IMR-90 (cell line): Measurements from ENCODE around the gene SNX6. TPM values are rescaled to one million over a fixed set of nuclear protein-coding genes. Genes with fewer than 3 reads are reported as not detected.

Experiments
- ATAC-seq: fragments of 200-7000 bp; cut with Tn5 transposase; 2 replicates; pipeline ENCODE4 v1.9.1; 2020; ENCODE audit warnings: low read depth, mild to moderate bottlenecking, moderate library complexity
- BruUV-seq: library from RNA; stranded (reverse); fragments of 400-500 nt; replicated peaks from 2 replicates; lab custom pipeline; 2021; lab: Mats Ljungman, UMichigan
- CTCF ChIA-PET: fragments of 300-600 bp; formaldehyde crosslinking; extraction: SDS; loops from one replicate; lab custom pipeline; 2021; ENCODE audit warnings: antibody characterized with exemption; lab: Yijun Ruan, JAX
- POLR2A ChIA-PET: fragments of 300-600 bp; sonication (Branson Sonifier 250); formaldehyde crosslinking; loops from one replicate; lab custom pipeline; 2022; ENCODE audit warnings: antibody characterized with exemption; ENCODE audit not compliant: unreplicated experiment; lab: Charles Lee
- DNase-seq: peaks from one replicate; pipeline ENCODE4 v3.0.0; 2013
- H2AFZ ChIP-seq: replicated peaks from 2 replicates; pipeline ENCODE3; 2013; ENCODE audit warnings: low read length, mild to moderate bottlenecking; ENCODE audit not compliant: poor library complexity
- H2AK5ac ChIP-seq: 2 replicates; pipeline ENCODE4 v1.6.1; 2013; ENCODE audit warnings: low read depth, low read length, inconsistent platforms
- H2AK9ac ChIP-seq: replicated peaks from 2 replicates; pipeline ENCODE3; 2013; ENCODE audit warnings: mild to moderate bottlenecking, low read depth, low read length, moderate library complexity; ENCODE audit not compliant: poor library complexity
- H2BK120ac ChIP-seq: 2 replicates; pipeline ENCODE4 v1.6.1; 2013; ENCODE audit warnings: low read depth, low read length, inconsistent platforms
- H2BK15ac ChIP-seq: 3 replicates; pipeline ENCODE4 v1.6.1; 2013; ENCODE audit warnings: low read depth, low read length, inconsistent platforms
- H2BK20ac ChIP-seq: 2 replicates; pipeline ENCODE4 v1.6.1; 2013; ENCODE audit warnings: low read depth, mild to moderate bottlenecking, inconsistent platforms, low read length, moderate library complexity
- H2BK5ac ChIP-seq: 2 replicates; pipeline ENCODE4 v1.6.1; 2013; ENCODE audit warnings: mild to moderate bottlenecking, low read depth, low read length, inconsistent platforms; ENCODE audit not compliant: poor library complexity, severe bottlenecking
- H3K14ac ChIP-seq: replicated peaks from 2 replicates; pipeline ENCODE4 v1.6.1; 2013; ENCODE audit warnings: low read depth, low read length, inconsistent platforms
- H3K18ac ChIP-seq: 2 replicates; pipeline ENCODE4 v1.6.1; 2013; ENCODE audit warnings: low read depth, low read length, control low read depth
- H3K23ac ChIP-seq: 2 replicates; pipeline ENCODE4 v1.6.1; 2013; ENCODE audit warnings: low read depth, low read length, inconsistent platforms
- H3K27ac ChIP-seq: 2 replicates; pipeline ENCODE4 v1.5.1; 2013; ENCODE audit warnings: mild to moderate bottlenecking, control low read depth, low read length; ENCODE audit not compliant: insufficient read depth
- H3K27me3 ChIP-seq: 2 replicates; pipeline ENCODE4 v1.6.1; 2013; ENCODE audit warnings: low read length; ENCODE audit not compliant: control insufficient read depth, insufficient read depth
- H3K36me3 ChIP-seq: 2 replicates; pipeline ENCODE4 v1.6.1; 2013; ENCODE audit warnings: low read length, mixed read lengths; ENCODE audit not compliant: control insufficient read depth, insufficient read depth
- H3K4ac ChIP-seq: 2 replicates; pipeline ENCODE4 v1.6.1; 2013; ENCODE audit warnings: low read depth, low read length, inconsistent platforms
- H3K4me1 ChIP-seq: 2 replicates; pipeline ENCODE4 v1.6.1; 2013; ENCODE audit warnings: low read length, mixed read lengths; ENCODE audit not compliant: control insufficient read depth, insufficient read depth
- H3K4me2 ChIP-seq: 2 replicates; pipeline ENCODE4 v1.6.1; 2013; ENCODE audit warnings: low read depth, mild to moderate bottlenecking, control low read depth, low read length, moderate library complexity
- H3K4me3 ChIP-seq: 2 replicates; pipeline ENCODE4 v1.5.1; 2013; ENCODE audit warnings: low read depth, mild to moderate bottlenecking, control low read depth, low read length, moderate library complexity; ENCODE audit not compliant: insufficient read depth
- H3K56ac ChIP-seq: 2 replicates; pipeline ENCODE4 v1.6.1; 2013; ENCODE audit warnings: low read length, inconsistent platforms; ENCODE audit not compliant: insufficient read depth; ENCODE audit errors: extremely low read depth
- H3K79me1 ChIP-seq, 2 experiments: 2 replicates each; pipeline ENCODE4 v1.6.1; 2013; ENCODE audit warnings: low read length in 2 of 2, inconsistent platforms in 1 of 2, low read depth in 1 of 2
- H3K9ac ChIP-seq: 2 replicates; pipeline ENCODE4 v1.6.1; 2013; ENCODE audit warnings: low read depth, low read length, control low read depth
- H3K9me1 ChIP-seq: 2 replicates; pipeline ENCODE4 v1.6.1; 2013; ENCODE audit warnings: low read length, inconsistent platforms; ENCODE audit not compliant: insufficient read depth
- H3K9me3 ChIP-seq: 2 replicates; pipeline ENCODE4 v1.6.1; 2013; ENCODE audit warnings: low read length; ENCODE audit not compliant: control insufficient read depth, insufficient read depth
- H4K20me1 ChIP-seq: 2 replicates; pipeline ENCODE4 v1.6.1; 2013; ENCODE audit warnings: low read length, inconsistent platforms; ENCODE audit not compliant: insufficient read depth
- H4K5ac ChIP-seq: 2 replicates; pipeline ENCODE4 v1.6.1; 2013; ENCODE audit warnings: mild to moderate bottlenecking, low read depth, low read length, control low read depth
- H4K8ac ChIP-seq, 2 experiments: 2 replicates each; pipeline ENCODE4 v1.6.1; 2013; ENCODE audit warnings: low read depth in 2 of 2, low read length in 2 of 2, control low read depth in 1 of 2, inconsistent platforms in 1 of 2
- H4K91ac ChIP-seq: 2 replicates; pipeline ENCODE4 v1.6.1; 2013; ENCODE audit warnings: low read depth, low read length, inconsistent platforms; ENCODE audit not compliant: insufficient read depth
- CEBPB ChIP-seq: IDR thresholded peaks from 2 replicates; pipeline ENCODE4 v1.6.1; 2012; ENCODE audit warnings: low read depth, low read length, improper control_type of control experiment
- CHD1 ChIP-seq: IDR thresholded peaks from 2 replicates; pipeline ENCODE4 v1.6.1; 2012; ENCODE audit warnings: low read depth, low read length, improper control_type of control experiment
- CTCF ChIP-seq: conservative IDR thresholded peaks from 2 replicates; pipeline ENCODE4 v1.5.1; 2012; ENCODE audit warnings: mild to moderate bottlenecking, low read depth, low read length, improper control_type of control experiment
- ELK1 ChIP-seq: fragments of 150-350 bp; IDR thresholded peaks from 2 replicates; pipeline ENCODE4 v1.6.1; 2016; ENCODE audit warnings: low read depth, mild to moderate bottlenecking, low read length, moderate library complexity, borderline replicate concordance
- MAFK ChIP-seq: IDR thresholded peaks from 2 replicates; pipeline ENCODE4 v1.6.1; 2012; ENCODE audit warnings: low read depth, low read length, improper control_type of control experiment
- MXI1 ChIP-seq: IDR thresholded peaks from 2 replicates; pipeline ENCODE4 v1.6.1; 2012; ENCODE audit warnings: low read depth, mild to moderate bottlenecking, low read length, moderate library complexity, borderline replicate concordance
- NFE2L2 ChIP-seq: fragments of 150-350 bp; IDR thresholded peaks from 2 replicates; pipeline ENCODE4 v1.6.1; 2016; ENCODE audit warnings: low read depth, mild to moderate bottlenecking, low read length
- POLR2A ChIP-seq: IDR thresholded peaks from 2 replicates; pipeline ENCODE4 v1.6.1; 2012; ENCODE audit warnings: mild to moderate bottlenecking, low read depth, low read length
- RAD21 ChIP-seq: IDR thresholded peaks from 2 replicates; pipeline ENCODE4 v1.6.1; 2012; ENCODE audit warnings: low read length, improper control_type of control experiment
- RCOR1 ChIP-seq: IDR thresholded peaks from 2 replicates; pipeline ENCODE4 v1.6.1; 2012; ENCODE audit warnings: mild to moderate bottlenecking, low read length, improper control_type of control experiment; ENCODE audit not compliant: insufficient replicate concordance
- WGBS, 2 experiments: methylation state at CpG; one replicate each; pipeline versions ENCODE4 v1.1.5 to v1.1.7; 2013; ENCODE audit warnings: missing lambda C conversion rate in 2 of 2; ENCODE audit not compliant: insufficient read length in 1 of 2; ENCODE audit errors: extremely low coverage in 2 of 2; 5-methylcytosine and 5-hydroxymethylcytosine counted together
- dilution Hi-C: fragments of 300-500 bp; cut with HindIII; formaldehyde crosslinking; loops from one replicate; pipeline ENCODE4 v1.14.3; 2018; ENCODE audit warnings: low sequenced_read_pairs; ENCODE audit not compliant: unreplicated experiment
- in situ Hi-C: fragments of 300-500 bp; cut with MboI; formaldehyde crosslinking; loops from 3 replicates; pipeline ENCODE4 v1.14.3; 2019; ENCODE audit warnings: low sequenced_read_pairs, inconsistent platforms, mixed read lengths
- intact Hi-C: fragments of 100-400 bp; cut with micrococcal nuclease; formaldehyde crosslinking; loops from 2 replicates; pipeline ENCODE4 v1.10.0; 2022
- polyA plus RNA-seq, 3 experiments: library from polyadenylated mRNA; depleted of rRNA; stranded (reverse); fragments of >200 nt; gene quantifications; 2 replicates each; pipeline ENCODE4 v1.2.3, GENCODE V29; 2012; ENCODE audit warnings: low replicate concordance in 1 of 3
- total RNA-seq: library from RNA; depleted of rRNA; stranded (reverse); fragments of >200 nt; gene quantifications from 2 replicates; pipeline ENCODE4 v1.2.3, GENCODE V29; 2012

The SNX6 gene
- total and polyA plus RNA-seq, 2 of the 4 experiments (the other 2 are of a cell fraction) = 116 to 127 TPM

GRCh38 chr14:34673702-34674101 lies 43.8 kb upstream of the SNX6 start:
- H3K9me3 ChIP-seq = no peaks in the 10 kb centered on the region
- in situ Hi-C loops (loop anchor here (25.0 kb wide), 1 partner anchor 739 kb away; the partner anchor contains the start of gene NFKBIA), intact Hi-C loops (loop anchor here (2.0 to 5.0 kb wide), 3 partner anchors 201 to 749 kb away; partner anchors contain the start of gene BAZ1A), dilution Hi-C loops (no loop called here)
- POLR2A ChIA-PET = no interaction called here
- H3K4ac ChIP-seq = no peak overlapping the region
- no CpG with 5 or more reads among the region's 1 CpG for WGBS, 2 experiments
- H3K9ac ChIP-seq = no peak overlapping the region
- no peak overlapping the region for H4K8ac ChIP-seq
- TF ChIP-seq MAFK (no peak), NFE2L2 (no peak), CEBPB (no peak), RAD21 (no peak), MXI1 (no peak), POLR2A (no peak), CHD1 (no peak), RCOR1 (no peak), CTCF (no peak), ELK1 (no peak)
- no peak overlapping the region for H3K56ac ChIP-seq
- DNase-seq = no peak
- no peaks in the 10 kb centered on the region for H3K36me3 ChIP-seq
- H2BK20ac ChIP-seq = no peak overlapping the region
- no peak overlapping the region for H2BK5ac ChIP-seq
- ATAC-seq = no peak
- no peak overlapping the region for H3K4me2 ChIP-seq
- H2BK120ac ChIP-seq = no peak overlapping the region
- no peak overlapping the region for H2AFZ ChIP-seq
- H4K91ac ChIP-seq = no peak overlapping the region
- peaks cover 2% of the 10 kb centered on the region; the same call in 1 of the 2 replicates for H3K4me1 ChIP-seq
- H4K5ac ChIP-seq = no peak overlapping the region
- peaks cover 3% of the 10 kb centered on the region for H3K9me1 ChIP-seq
- H3K23ac ChIP-seq = no peak overlapping the region
- H2AK9ac ChIP-seq = no peak overlapping the region
- H3K79me1 ChIP-seq = no peaks in the 10 kb centered on the region
- H3K4me3 ChIP-seq = no peak overlapping the region
- BruUV-seq = no TSS peak
- CTCF ChIA-PET = interaction anchor here (1.4 to 2.0 kb wide), 2 partner anchors 37 to 49 kb away, joined by 6 to 11 read pairs; no protein-coding TSS in a partner anchor
- no peak overlapping the region for H2AK5ac ChIP-seq
- no peak overlapping the region for H3K27ac ChIP-seq
- no peak overlapping the region for H3K14ac ChIP-seq
- no peaks in the 10 kb centered on the region for H3K27me3 ChIP-seq
- no peaks in the 10 kb centered on the region for H4K20me1 ChIP-seq
- H2BK15ac ChIP-seq = no peak overlapping the region
- no peak overlapping the region for H3K18ac ChIP-seq
